ENCODE results near the gene PIK3CG.
A peak's percentile ranks its signal among the peaks of the same experiment; 100 is the strongest.

Gene PIK3CG

DNA sequence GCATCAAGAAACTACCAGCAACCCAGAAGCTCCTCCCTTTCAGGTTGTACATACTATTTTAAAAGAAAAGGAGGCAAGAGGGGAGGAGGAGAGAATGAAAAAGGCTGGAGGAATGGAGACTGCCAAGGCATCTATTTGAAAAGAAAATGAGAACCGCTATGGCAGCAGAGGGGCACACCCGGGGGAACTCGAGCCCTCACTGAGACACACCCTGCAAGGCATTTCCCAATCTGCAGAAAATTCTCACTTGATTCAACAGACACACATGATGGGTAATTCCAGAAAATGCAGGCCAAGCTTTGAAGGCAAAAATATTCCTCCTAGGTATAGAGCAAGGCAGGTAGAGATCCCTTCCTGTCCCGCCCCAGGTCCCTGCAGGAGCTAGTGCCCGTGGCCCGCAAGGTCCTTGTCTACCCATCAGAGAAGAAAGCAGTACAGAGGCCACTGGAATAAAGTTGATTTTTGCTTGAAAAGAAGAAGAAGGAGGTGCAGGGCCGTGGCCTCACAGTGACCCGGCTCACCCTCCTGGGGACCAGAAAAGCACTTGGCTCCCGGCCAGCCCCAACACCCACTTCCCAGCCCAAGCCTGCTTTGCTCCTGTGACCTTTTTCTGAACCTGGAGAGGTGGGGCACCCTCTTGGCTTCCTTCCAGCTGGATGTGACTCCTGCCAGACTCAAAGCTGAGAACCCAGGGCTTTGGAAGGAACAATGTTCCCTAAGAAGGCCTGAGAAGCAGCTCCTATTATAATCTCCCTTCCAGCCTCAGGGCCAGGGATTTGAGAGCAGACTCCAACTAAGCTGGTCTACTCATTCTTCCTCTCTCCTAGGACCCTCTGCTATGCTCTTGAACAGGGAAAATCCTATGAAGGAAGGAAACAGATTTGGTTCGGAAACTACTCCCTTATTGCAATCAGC, 6.2 kb upstream of the PIK3CG start:
- peak; percentile 82 to 92 for DNase-seq

DNA sequence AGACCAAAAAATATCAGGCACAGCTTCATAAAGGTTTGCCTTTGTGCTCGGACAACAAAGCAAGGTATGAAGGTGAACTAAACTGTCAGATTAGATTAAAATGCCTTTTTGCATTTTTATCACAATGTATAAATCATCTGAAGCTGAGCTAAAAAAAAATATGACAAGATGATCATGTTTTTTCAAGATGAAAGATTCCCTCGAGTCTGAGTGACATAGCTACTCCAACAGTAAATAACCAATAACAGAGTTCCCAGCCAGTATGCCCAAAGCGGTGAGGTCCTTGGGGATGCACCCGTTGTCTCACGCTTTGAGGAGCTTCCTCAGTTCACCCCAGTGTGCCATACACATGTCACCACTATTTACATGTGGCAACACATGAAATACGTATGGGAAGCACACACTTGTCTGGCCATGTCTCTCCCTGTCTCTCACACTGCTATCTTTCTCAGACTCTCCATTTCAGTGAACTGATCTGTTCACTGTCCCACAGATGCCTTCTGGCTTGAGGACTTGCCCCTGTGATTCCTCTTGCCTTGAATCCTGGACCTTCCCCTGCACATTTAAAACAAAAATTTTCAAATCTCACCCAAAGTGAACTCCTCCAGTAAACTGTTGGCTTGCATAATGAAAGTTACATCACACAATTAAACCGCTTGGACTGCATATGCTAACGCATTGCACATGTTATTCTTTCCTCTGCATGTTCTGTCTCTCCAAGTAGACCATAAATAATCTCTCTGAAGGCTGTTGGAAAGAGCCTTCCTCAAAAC, 2.6 kb upstream of the PIK3CG start:
- DNase-seq = peak; percentile 42 to 70

DNA sequence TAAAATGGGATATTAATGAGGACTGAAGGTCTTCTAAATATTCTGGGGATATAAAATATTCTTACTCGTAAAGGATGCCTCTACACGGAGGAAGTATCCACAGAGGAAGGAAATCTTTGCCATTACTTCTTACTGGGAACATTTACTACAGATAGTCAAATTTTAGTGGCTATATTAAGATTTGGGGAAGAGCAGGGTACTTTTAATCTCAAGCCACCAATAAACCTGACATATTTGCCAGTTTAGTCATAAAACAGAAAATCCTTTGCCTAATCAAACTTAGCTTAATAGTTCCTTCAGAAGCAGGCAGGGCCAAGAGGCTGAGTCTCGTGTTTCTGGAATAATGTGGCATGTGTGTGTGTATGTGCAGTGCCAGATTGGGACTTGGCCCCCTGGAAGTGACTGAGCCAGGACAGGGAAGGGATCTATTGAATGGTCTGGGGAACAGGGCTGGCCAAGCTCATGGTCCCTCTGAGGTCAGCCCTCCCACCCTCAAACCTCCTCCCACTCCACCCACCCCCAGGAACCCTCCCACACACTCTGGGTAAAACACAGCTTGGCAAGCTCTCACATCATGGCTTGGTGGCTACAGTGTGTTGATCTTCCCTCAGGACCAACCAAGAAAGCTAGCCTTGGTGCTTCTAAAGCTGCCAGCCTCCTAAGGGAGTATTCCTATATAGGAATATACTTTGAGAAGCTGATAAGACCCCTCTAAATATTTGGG, 1.6 kb upstream of the PIK3CG start:
- DNase-seq = peak in 1 of 2 donors; percentile 28

DNA sequence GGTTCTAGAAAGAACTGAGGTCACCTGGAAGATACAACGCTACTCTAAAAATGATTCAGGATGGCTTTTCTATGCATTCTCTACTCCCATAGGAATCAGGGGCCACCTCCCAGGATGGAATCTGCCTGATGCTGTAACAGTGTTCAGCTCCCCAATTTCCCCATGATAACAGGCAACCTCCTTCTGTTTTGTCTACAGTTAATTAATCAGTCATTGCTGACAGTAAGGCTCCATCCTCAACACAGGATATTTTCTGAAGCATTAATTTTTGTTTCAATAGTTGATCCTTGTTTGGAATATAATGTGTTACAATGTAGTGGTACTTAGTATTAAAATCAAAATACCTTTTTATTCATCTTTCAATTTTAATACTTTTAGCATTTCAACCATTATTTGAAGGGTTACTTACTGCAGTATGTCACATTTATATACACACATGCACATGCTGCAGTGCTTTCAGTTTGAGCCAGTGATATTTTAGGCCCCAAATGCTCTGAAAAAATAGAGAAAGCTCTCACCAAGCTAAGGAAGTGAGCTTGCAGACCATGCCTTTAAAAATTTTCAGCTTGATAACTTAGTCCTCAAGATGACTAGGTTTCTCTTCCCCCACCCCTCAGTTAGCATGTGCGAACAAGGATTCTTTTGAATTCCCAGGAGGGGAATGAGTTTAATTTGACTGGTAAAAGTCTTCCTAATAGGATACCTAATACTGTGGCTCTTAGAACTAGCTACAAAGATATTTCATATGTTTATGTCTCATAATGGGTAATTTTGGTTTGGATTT, 592 bp upstream of the PIK3CG start:
- DNase-seq = no peak

DNA sequence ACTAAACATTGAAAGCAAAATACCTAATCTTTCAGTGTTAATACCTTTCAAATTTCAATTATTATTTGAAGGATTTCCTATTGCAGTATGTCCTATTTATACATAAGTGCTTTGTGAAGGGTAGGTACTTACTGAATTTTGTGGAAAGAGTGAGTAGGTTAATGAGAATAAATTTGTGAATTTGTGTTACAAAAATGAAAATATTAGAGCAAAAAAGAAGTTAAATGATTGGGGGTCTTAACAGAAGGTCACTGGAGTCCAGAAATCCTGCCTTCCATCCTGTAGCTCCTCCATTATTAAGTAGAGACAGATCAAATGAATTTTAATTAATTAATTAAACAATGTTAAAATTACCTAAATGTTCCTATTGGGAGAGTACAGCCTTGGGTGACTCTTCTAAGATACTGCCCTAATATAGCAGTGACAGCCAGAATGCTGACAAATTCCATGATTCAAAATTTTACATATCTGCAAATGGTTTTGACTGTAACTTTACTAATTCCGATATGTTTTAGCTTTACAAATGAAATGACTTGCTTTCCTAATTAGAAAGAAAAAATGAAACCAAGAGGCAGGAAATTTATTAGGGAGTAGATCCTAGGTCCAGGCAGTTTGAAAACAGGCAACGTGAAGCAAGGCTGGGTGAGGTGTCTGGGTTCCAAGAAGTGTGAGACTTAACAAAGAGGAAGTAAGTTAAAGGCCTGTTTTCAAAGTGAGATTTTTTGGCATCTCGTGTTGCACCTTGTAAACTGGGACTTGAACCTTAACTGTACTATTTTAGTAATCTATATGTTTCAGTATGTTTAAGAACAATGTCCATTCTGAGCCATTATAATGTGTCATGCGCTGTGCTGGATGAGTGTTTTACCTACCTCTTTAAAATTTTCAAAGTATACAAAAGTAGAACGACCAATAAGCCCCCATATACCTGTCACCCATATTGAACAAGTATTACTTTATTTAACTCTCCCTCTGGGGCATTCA, 1.5 kb downstream of the PIK3CG start:
- peak; percentile 70 to 72 for DNase-seq

DNA sequence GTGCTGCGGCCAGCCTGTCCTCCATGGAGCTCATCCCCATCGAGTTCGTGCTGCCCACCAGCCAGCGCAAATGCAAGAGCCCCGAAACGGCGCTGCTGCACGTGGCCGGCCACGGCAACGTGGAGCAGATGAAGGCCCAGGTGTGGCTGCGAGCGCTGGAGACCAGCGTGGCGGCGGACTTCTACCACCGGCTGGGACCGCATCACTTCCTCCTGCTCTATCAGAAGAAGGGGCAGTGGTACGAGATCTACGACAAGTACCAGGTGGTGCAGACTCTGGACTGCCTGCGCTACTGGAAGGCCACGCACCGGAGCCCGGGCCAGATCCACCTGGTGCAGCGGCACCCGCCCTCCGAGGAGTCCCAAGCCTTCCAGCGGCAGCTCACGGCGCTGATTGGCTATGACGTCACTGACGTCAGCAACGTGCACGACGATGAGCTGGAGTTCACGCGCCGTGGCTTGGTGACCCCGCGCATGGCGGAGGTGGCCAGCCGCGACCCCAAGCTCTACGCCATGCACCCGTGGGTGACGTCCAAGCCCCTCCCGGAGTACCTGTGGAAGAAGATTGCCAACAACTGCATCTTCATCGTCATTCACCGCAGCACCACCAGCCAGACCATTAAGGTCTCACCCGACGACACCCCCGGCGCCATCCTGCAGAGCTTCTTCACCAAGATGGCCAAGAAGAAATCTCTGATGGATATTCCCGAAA, 2.7 kb downstream of the PIK3CG start:
- no peak for DNase-seq

DNA sequence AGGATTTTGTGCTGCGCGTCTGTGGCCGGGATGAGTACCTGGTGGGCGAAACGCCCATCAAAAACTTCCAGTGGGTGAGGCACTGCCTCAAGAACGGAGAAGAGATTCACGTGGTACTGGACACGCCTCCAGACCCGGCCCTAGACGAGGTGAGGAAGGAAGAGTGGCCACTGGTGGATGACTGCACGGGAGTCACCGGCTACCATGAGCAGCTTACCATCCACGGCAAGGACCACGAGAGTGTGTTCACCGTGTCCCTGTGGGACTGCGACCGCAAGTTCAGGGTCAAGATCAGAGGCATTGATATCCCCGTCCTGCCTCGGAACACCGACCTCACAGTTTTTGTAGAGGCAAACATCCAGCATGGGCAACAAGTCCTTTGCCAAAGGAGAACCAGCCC, 3.3 kb downstream of the PIK3CG start:
- DNase-seq = no peak

DNA sequence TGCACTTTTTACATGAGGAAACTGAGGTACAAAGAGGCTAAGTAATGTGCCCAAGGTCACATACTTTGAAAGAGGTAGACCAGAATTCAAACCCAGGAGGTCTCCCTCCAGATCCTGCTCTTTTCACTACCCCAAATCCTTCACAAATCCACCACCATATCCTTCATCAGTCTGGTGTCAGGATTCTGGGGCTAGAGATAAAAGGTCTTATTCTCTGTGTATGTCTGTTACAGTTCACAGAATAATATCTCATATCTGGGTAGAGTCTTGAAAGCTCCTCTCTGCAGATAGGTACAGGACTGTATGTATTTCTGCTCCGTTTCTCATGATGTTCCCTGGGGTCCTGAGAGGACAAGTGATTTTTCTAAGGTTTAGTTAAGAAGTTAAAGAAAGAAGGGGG, 4.9 kb downstream of the PIK3CG start:
- DNase-seq = no peak

DNA sequence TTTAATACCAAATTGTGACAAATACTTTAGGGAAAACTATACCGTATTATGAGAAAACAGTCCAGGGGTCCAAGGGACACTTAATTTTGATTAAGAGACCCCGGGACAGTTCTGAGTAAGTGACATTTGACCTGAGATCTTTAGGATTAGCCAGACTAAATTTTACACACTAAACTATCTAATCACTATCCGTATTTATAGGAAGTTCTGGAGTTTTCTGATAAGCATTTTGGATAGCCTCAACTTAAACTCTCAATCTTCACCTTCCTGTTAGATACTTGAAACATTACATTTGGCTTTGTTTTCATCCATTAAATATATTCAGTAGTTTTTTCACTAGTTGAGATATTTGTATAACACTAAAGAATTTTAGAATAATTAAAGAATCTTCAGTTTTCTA, 5.4 kb downstream of the PIK3CG start:
- DNase-seq = no peak

DNA sequence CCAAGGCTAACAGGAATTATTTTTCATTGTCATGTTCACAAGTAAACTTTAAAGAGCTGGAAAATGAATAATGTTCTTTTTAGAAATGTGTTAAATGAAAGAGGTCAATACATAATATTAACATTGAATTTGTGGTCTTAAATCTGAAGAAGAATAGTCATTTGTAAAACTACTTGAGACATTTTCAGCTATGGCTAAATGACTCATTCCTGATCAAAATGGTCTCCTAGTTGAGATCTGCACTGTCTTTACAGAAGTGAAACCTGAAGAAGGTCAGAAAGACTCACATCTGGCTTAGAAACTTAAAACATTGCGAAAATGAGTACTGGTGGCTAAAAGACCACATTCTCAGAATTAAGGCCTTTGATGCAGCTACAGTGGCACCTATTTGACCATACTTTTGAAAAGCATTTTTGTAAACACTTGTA, 5.9 kb downstream of the PIK3CG start:
- DNase-seq = peak; percentile 71 to 85

DNA sequence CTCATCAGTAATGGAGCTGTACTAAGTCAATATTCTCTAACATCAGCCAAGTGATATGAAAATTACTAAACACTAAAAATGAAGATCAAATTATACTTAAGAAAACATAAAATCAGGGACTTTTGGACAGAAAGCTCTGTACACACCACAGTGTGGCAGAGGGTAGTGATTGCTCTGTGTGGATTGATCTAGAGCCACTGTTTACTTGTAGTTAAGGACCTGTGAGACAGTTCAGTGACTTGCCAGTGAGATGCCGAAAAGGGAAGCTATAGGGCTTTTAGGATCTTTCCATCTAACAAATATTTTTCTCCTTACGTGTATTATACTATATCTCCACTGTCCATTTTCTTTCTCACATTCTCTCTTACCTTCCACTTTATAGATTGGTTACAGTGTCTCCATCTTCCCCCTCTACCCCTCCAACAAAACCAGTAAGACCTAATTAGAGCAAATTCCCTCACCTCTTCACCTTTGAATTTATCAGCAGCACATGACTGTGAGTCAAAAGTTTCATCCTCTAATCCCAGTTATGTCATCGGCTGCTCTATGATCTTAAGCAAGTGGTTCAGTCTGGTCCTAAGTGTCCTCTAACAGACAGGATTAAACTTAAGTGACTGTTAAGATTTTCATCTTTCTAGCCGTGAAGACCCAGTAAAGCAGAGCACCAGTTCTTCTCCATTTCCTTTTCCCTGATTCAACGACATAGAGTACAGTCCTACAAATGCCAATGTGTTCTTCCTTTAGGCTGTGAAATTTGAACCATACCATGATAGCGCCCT, 6.9 kb downstream of the PIK3CG start:
- peak; percentile 60 to 61 for DNase-seq

DNA sequence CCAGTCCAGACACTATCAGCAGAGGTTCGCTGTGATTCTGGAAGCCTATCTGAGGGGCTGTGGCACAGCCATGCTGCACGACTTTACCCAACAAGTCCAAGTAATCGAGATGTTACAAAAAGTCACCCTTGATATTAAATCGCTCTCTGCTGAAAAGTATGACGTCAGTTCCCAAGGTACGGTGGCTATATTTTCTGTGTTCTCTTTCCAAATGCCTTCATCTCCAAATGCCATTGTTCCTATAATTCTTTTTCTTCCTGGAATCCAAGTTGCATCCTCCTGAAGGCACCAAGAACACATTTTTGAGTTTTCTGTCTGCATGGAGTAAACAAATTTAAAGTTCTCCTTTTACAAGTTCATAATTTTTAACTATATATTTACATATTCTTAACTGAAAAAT, 7.7 kb downstream of the PIK3CG start:
- DNase-seq = no peak

DNA sequence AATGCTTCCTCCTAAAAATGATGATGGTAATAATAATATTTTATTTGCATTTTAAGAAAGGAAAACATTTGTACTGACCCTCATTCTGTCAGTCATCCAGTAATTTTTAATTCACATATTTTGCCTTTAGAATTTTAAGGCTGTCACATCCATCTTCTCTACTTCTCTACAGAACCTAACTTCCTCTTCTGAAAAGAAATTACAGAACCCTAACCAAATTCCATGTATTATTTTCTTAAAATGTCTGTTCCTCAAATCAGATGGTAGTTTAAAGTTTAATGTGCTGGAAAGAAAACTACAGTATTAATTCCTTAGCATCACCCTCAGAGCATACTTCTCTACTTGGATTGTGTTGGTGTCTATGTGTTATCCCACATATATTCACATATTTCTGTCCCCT, 9.0 kb downstream of the PIK3CG start:
- DNase-seq = peak in 1 of 2 donors; percentile 62

DNA sequence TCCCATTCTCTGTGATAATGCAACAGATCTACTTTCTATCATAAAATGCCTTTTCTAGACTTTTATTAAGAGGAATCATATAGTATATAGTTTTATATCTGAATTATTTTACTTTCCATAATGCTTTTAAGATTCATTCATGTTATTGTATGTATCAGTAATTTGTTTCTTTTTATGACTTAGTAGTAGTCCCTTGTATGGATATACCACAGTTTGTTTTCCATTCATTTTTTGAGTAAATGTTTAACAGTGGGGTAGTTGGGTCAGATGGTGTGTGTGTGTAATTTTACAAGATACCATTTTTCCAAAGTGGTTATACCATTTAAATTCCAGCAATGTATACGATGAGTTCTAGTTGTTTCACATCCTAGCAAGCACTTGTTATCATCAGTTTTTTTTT, 10.4 kb downstream of the PIK3CG start:
- no peak for DNase-seq

DNA sequence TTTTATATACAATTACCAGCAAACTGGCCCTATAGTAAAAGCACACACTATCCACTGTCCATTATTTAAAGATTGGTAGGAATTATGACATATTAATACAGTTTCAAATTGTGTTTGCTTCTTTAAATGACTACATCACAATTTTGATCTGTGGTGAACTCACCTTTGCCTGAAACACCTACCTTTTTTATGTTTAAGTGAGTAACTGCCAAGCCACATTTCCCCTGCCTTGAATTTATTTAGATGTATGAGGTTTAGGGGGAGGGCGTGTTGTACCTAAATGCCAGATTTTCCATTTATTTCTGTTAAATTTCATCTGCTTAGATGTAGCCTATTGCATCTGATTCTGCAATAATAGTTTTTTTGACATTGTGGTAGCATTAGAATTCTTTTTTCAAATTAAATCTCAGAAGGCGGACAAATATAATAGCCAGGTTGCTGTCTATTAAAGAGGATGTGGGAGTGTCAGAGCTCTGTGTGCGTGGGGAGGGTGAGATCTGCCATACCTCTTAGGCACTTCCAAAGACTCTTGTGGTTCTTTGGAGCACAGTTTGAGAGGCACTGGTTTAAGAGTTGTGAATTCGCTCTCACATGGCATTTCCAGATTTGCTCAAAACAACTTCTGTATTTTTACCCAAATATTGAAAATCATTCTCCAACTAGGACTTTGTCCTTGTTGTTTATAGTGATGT, 13.8 kb downstream of the PIK3CG start:
- DNase-seq = no peak

DNA sequence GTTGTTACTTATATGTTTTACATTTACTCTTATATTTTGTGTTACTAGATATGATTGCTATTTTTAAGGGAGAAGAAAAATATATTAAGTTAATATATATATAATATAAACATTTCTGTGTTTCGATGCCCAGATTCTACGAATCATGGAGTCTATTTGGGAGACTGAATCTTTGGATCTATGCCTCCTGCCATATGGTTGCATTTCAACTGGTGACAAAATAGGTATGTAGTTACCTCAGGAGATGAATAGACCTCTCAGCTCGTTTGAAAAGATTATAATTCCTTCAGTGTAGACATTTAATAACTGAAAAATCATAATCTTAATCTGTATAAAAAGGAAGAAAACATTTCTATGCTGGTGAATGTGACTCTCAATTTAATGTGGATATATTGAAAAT, 16.9 kb downstream of the PIK3CG start:
- no peak for DNase-seq

DNA sequence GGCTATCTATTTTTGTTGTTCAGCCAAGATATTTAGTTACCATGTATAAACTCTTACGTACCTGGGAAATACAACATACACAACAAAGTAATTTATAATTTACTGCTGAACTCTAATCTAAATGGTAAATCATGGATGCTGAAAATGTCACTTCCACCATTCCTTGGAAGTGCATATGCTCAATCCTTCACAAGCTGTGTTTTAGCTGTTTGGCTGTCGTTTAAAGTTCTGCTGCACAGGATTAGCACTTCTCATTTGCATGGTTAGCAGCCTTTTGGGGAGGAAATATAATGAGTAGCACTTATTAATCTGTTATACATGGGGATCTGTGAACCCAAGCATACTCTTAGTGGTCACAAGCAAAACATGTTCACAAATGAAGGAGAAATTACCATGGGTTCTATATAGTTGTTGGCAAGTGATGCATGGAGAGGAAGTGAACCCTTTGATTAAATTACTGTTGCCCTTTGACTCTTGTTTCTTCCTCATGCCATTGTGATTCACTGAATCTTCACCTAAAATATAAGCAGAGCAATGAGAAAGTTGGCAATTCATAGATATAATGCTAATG, 18.5 kb downstream of the PIK3CG start:
- no peak for DNase-seq

DNA sequence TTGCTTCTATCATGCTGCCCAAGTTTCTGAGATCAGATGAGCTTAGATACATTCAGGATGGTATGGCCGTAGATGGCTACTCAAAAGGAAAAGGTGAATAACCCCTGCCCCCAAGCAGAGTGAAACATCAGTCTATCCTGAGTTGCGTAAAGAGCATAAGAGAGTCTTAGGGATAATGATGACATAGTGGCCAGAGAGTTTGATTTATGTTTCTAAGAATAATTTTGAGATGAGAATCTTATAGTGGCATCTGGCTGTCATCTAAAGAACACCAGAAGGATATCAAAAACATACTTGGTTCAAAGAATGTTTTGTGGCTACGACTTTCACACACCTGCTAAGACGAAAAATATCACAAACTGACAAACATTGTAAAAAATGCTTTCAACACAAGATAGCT, 20.6 kb downstream of the PIK3CG start:
- no peak for DNase-seq

DNA sequence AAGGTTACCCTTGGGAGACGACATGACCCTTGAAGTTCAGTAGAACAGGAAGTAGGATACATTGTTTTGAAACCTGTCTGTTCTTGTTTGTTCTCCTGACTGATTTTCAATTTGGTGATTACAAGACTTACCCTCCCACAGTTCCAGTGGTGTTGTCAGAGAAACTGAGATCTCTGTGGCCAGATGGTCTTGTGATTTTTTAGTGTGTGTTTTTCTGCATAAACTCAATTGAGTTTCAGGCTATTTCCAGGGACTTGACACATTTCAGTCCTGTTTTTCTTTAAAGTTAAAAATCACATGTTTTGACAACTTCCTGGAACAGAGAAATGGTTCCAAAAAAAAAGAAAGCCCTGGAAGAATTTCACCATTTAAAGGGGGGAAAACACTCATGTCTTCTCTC, 22.3 kb downstream of the PIK3CG start:
- DNase-seq = peak; percentile 86 to 89

Measured in inflammatory macrophage (primary cell).